Endothelial cell of umbilical vein (primary cell): ENCODE measurements around the gene KIRREL2. TPM values are rescaled to one million over a fixed set of nuclear protein-coding genes. Genes with fewer than 3 reads are reported as not detected.

ENCODE experiments used
- BruUV-seq: library from RNA; stranded (reverse); fragments of 400-500 nt; replicated peaks from 2 replicates; lab custom pipeline; 2021; lab: Mats Ljungman, UMichigan
- CTCF ChIA-PET: fragments of 300-600, 350-600 bp; sonication (Branson Sonifier 250); formaldehyde crosslinking; loops from one replicate; lab custom pipeline; 2021; ENCODE audit warnings: antibody characterized with exemption, inconsistent platforms; lab: Charles Lee
- POLR2A ChIA-PET: fragments of 300-600, 350-600 bp; sonication (Branson Sonifier 250); formaldehyde crosslinking; loops from one replicate; lab custom pipeline; 2021; ENCODE audit warnings: antibody characterized with exemption, inconsistent platforms; lab: Charles Lee
- DNase-seq: peaks from one replicate; pipeline ENCODE4 v3.0.0-alpha.2; 2011; ENCODE audit warnings: low read depth, low spot score
- FAIRE-seq: peaks from 2 replicates; lab custom pipeline; 2011; peaks lifted over from hg19 to GRCh38; lab: Jason Lieb, UNC
- H2AFZ ChIP-seq: 2 replicates; pipeline ENCODE4 v1.6.0; 2012; ENCODE audit warnings: low read depth, low read length, control low read depth, inconsistent platforms
- H3K27ac ChIP-seq: 2 replicates; pipeline ENCODE4 v1.5.1; 2011; ENCODE audit warnings: low read depth, mild to moderate bottlenecking, control low read depth, low read length, moderate library complexity; ENCODE audit not compliant: insufficient read depth
- H3K27me3 ChIP-seq, 2 experiments: 2 replicates each; pipeline versions ENCODE4 v1.6.0 to v1.6.1; 2011; ENCODE audit warnings: low read length in 2 of 2, mixed read lengths in 1 of 2; ENCODE audit not compliant: control insufficient read depth in 2 of 2, insufficient read depth in 2 of 2
- H3K36me3 ChIP-seq, 2 experiments: 2 replicates in 1 of 2; 3 replicates in 1 of 2; pipeline ENCODE4 v1.5.1; 2011; ENCODE audit warnings: low read length in 2 of 2, mild to moderate bottlenecking in 1 of 2, moderate library complexity in 1 of 2; ENCODE audit not compliant: control insufficient read depth in 2 of 2, insufficient read depth in 2 of 2; ENCODE audit errors: extremely low read depth in 1 of 2
- H3K4me1 ChIP-seq: 3 replicates; pipeline ENCODE4 v1.5.1; 2011; ENCODE audit warnings: mild to moderate bottlenecking, low read length; ENCODE audit not compliant: control insufficient read depth, insufficient read depth; ENCODE audit errors: extremely low read depth
- H3K4me2 ChIP-seq: 2 replicates; pipeline ENCODE4 v1.6.1; 2011; ENCODE audit warnings: low read length, control low read depth, mixed read lengths; ENCODE audit not compliant: insufficient read depth
- H3K4me3 ChIP-seq, 3 experiments: fragments of 200-600 bp in 1 of 3; sonication (generic), shearing (Covaris generic) in 1 of 3; replicated peaks in 1 of 3; 2 replicates each; pipeline ENCODE4 v1.5.1; 2011 to 2016; ENCODE audit warnings: control low read depth in 3 of 3, low read length in 3 of 3, mild to moderate bottlenecking in 2 of 3, inconsistent platforms in 1 of 3, low read depth in 1 of 3, moderate library complexity in 1 of 3; ENCODE audit not compliant: insufficient read depth in 1 of 3
- H3K79me2 ChIP-seq: 2 replicates; pipeline ENCODE4 v1.6.0; 2012; ENCODE audit warnings: low read length, inconsistent platforms; ENCODE audit not compliant: control insufficient read depth, insufficient read depth
- H3K9ac ChIP-seq: replicated peaks from 2 replicates; pipeline ENCODE3; 2011; ENCODE audit warnings: low read length, control low read depth; ENCODE audit not compliant: insufficient read depth; ENCODE audit errors: extremely low read depth
- H3K9me1 ChIP-seq: replicated peaks from 3 replicates; pipeline ENCODE4 v1.6.0; 2011; ENCODE audit warnings: mild to moderate bottlenecking, low read length; ENCODE audit not compliant: control insufficient read depth, insufficient read depth; ENCODE audit errors: extremely low read depth
- H3K9me3 ChIP-seq: replicated peaks from 2 replicates; pipeline ENCODE4 v1.5.1; 2012; ENCODE audit warnings: low read length, inconsistent platforms; ENCODE audit not compliant: control insufficient read depth, insufficient read depth
- H4K20me1 ChIP-seq: replicated peaks from 2 replicates; pipeline ENCODE3; 2011; ENCODE audit warnings: mild to moderate bottlenecking, low read length; ENCODE audit not compliant: control insufficient read depth, insufficient read depth; ENCODE audit errors: extremely low read depth
- CTCF ChIP-seq, 2 donors: IDR thresholded peaks; 1 replicate in 1 of 2; 2 replicates in 1 of 2; pipeline ENCODE4 v1.5.1; 2011; ENCODE audit warnings: low read length in 2 of 2, mild to moderate bottlenecking in 2 of 2, moderate library complexity in 2 of 2, control low read depth in 1 of 2, inconsistent platforms in 1 of 2, low read depth in 1 of 2; ENCODE audit not compliant: insufficient read depth in 1 of 2; ENCODE audit errors: extremely low read depth in 1 of 2
- EZH2 ChIP-seq: IDR thresholded peaks from 2 replicates; pipeline ENCODE4 v1.6.1; 2012; ENCODE audit warnings: borderline replicate concordance, low read depth, mild to moderate bottlenecking, moderate library complexity, low read length, inconsistent platforms; ENCODE audit not compliant: severe bottlenecking
- FOS ChIP-seq: IDR thresholded peaks from 2 replicates; pipeline ENCODE4 v1.6.1; 2011; ENCODE audit warnings: mild to moderate bottlenecking, low read length, moderate library complexity, borderline replicate concordance; ENCODE audit not compliant: insufficient read depth
- GATA2 ChIP-seq: IDR thresholded peaks from 2 replicates; pipeline ENCODE4 v1.7.0; 2011; ENCODE audit warnings: low read depth, mild to moderate bottlenecking, moderate library complexity, mixed read lengths, low read length; ENCODE audit not compliant: insufficient read length, insufficient read depth
- JUN ChIP-seq: IDR thresholded peaks from 2 replicates; pipeline ENCODE4 v1.6.1; 2011; ENCODE audit warnings: borderline replicate concordance, low read depth; ENCODE audit not compliant: insufficient read length, insufficient read depth
- MAX ChIP-seq: IDR thresholded peaks from 2 replicates; pipeline ENCODE4 v1.6.1; 2011; ENCODE audit not compliant: insufficient read depth, insufficient read length
- MYC ChIP-seq: IDR thresholded peaks from one replicate; pipeline ENCODE4 v1.6.1; 2011; ENCODE audit warnings: mild to moderate bottlenecking, low read depth, low read length
- POLR2A ChIP-seq: IDR thresholded peaks from 2 replicates; pipeline ENCODE4 v1.6.1; 2012; ENCODE audit warnings: low read depth, mild to moderate bottlenecking, control low read depth, low read length
- POLR2AphosphoS5 ChIP-seq: IDR thresholded peaks from 2 replicates; pipeline ENCODE4 v1.6.1; 2012; ENCODE audit warnings: low read depth, mild to moderate bottlenecking, control low read depth, low read length, moderate library complexity; ENCODE audit not compliant: insufficient read depth
- dilution Hi-C: fragments of 300-500 bp; cut with MboI; formaldehyde crosslinking; loops from one replicate; pipeline ENCODE4 v1.15.0; 2019; ENCODE audit warnings: low sequenced_read_pairs; ENCODE audit not compliant: extremely low pct_ligation_motif_present
- intact Hi-C: fragments of 100-400 bp; cut with micrococcal nuclease; formaldehyde crosslinking; loops from one replicate; pipeline ENCODE4 v1.10.0; 2022
- polyA plus RNA-seq, 4 experiments: library from polyadenylated mRNA; depleted of rRNA in 3 of 4; stranded (reverse) in 3 of 4; unstranded in 1 of 4; fragments of >200 nt; gene quantifications; 2 replicates each; pipeline versions ENCODE4 v1.2.1 to v1.2.3, GENCODE V29; 2011 to 2012; ENCODE audit warnings: missing spikeins in 1 of 4
- total RNA-seq: library from RNA; stranded (reverse); gene quantifications from 2 replicates; pipeline ENCODE4 v1.2.3, GENCODE V29; 2021

The KIRREL2 gene
- total and polyA plus RNA-seq, 2 donors (not counting 3 experiments of a cell fraction or from before 2014, with no cell fraction given) = not detected

- no TSS peak for BruUV-seq
- Histone ChIP-seq H4K20me1 (no peaks in the 10 kb centered on the region), H3K4me1 (no peaks in the 10 kb centered on the region), H3K9ac (no peak overlapping the region), H3K27me3 (no peaks in the 10 kb centered on the region), H3K4me2 (no peak overlapping the region), H3K9me3 (no peaks in the 10 kb centered on the region), H3K79me2 (no peaks in the 10 kb centered on the region), H3K9me1 (no peaks in the 10 kb centered on the region), H3K4me3 (no peak overlapping the region), H3K36me3 (peaks cover 0 to 6% of the 10 kb centered on the region in 2 experiments), H3K27ac (no peak overlapping the region), H2AFZ (no peak overlapping the region)
- FAIRE-seq (no peak), DNase-seq (no peak)
- ChIA-PET POLR2A (interaction anchor here (0.7 kb wide), 1 partner anchor 47 kb away, joined by 6 read pairs; no protein-coding TSS in a partner anchor), CTCF (interaction anchor here (1.0 to 4.3 kb wide), 4 partner anchors 9 to 49 kb away, joined by 3 to 38 read pairs (median 4); no protein-coding TSS in a partner anchor)
- dilution Hi-C loops (no loop called here), intact Hi-C loops (no loop called here)
- TF ChIP-seq FOS (no peak), GATA2 (no peak), POLR2A (no peak), EZH2 (no peak), MAX (no peak), MYC (no peak), POLR2AphosphoS5 (no peak), JUN (no peak), CTCF (IDR thresholded peaks at IDR 0.05; ENCODE audit: extremely low read depth in 1 of 2, insufficient read depth in 1 of 2, low read depth in 1 of 2, low read length in 2 of 2) (no peak)
Measured at GRCh38 chr19:35883882-35884281, 27.2 kb downstream of the KIRREL2 start.
